SK-N-SH (cell line): ENCODE measurements around the gene TRIM44. TPM values are rescaled to one million over a fixed set of nuclear protein-coding genes. Genes with fewer than 3 reads are reported as not detected.

ENCODE experiments used
- CTCF ChIA-PET: fragments of 300-600, 350-600 bp; formaldehyde crosslinking; extraction: SDS; loops from one replicate; lab custom pipeline; 2021; lab: Yijun Ruan, JAX
- POLR2A ChIA-PET: fragments of 350-600 bp; sonication (Branson Sonifier 250); formaldehyde crosslinking; extraction: SDS; loops from one replicate; lab custom pipeline; 2020; ENCODE audit warnings: antibody characterized with exemption, inconsistent platforms; lab: Yijun Ruan, JAX
- DNase-seq: peaks from one replicate; pipeline ENCODE4 v3.0.0; 2012
- H2AFZ ChIP-seq: fragments of 200-600 bp; sonication (generic); 2 replicates; pipeline ENCODE4 v1.8.1; 2016; ENCODE audit warnings: antibody characterized with exemption, mild to moderate bottlenecking, low read depth
- H3F3A ChIP-seq: fragments of 200-600 bp; sonication (generic); replicated peaks from 2 replicates; pipeline ENCODE3; 2016; ENCODE audit warnings: antibody characterized with exemption, mild to moderate bottlenecking; ENCODE audit not compliant: insufficient read depth
- H3K27ac ChIP-seq, 2 experiments: fragments of 200-500 bp in 1 of 2; fragments of 200-600 bp in 1 of 2; sonication (Bioruptor generic) in 1 of 2; sonication (generic), shearing (Covaris generic) in 1 of 2; 2 replicates each; pipeline versions ENCODE4 v1.5.1 to v1.6.1; 2014 to 2016; ENCODE audit warnings: low read depth in 2 of 2, inconsistent platforms in 1 of 2, low read length in 1 of 2, mild to moderate bottlenecking in 1 of 2, mixed read lengths in 1 of 2
- H3K27me3 ChIP-seq: fragments of 200-600 bp; sonication (generic), shearing (Covaris generic); 2 replicates; pipeline ENCODE4 v1.6.1; 2016; ENCODE audit warnings: mixed run types; ENCODE audit not compliant: insufficient read depth
- H3K36me3 ChIP-seq, 2 experiments: fragments of 200-500 bp in 1 of 2; fragments of 200-600 bp in 1 of 2; sonication (Bioruptor generic) in 1 of 2; sonication (generic) in 1 of 2; replicated peaks in 1 of 2; 2 replicates each; pipeline versions ENCODE3 to v1.5.1; 2014 to 2016; ENCODE audit warnings: low read length in 1 of 2, mild to moderate bottlenecking in 1 of 2; ENCODE audit not compliant: insufficient read depth in 2 of 2, control insufficient read depth in 1 of 2
- H3K4me1 ChIP-seq, 2 experiments: fragments of 200-500 bp in 1 of 2; fragments of 200-600 bp in 1 of 2; sonication (Bioruptor generic) in 1 of 2; sonication (generic), shearing (Covaris generic) in 1 of 2; 2 replicates each; pipeline versions ENCODE4 v1.5.1 to v1.6.1; 2014 to 2016; ENCODE audit warnings: low read depth in 1 of 2, low read length in 1 of 2, mixed run types in 1 of 2; ENCODE audit not compliant: insufficient read depth in 2 of 2, control insufficient read depth in 1 of 2
- H3K4me2 ChIP-seq: fragments of 200-600 bp; sonication (generic), shearing (Covaris generic); 2 replicates; pipeline ENCODE4 v1.6.1; 2017; ENCODE audit warnings: mixed run types
- H3K4me3 ChIP-seq, 2 experiments: fragments of 200-500 bp in 1 of 2; fragments of 200-600 bp in 1 of 2; sonication (Bioruptor generic) in 1 of 2; sonication (generic), shearing (Covaris generic) in 1 of 2; 2 replicates each; pipeline versions ENCODE4 v1.5.1 to v1.8.1; 2014 to 2016; ENCODE audit warnings: low read depth in 2 of 2, inconsistent platforms in 1 of 2, low read length in 1 of 2, mild to moderate bottlenecking in 1 of 2, mixed read lengths in 1 of 2, moderate library complexity in 1 of 2
- H3K79me2 ChIP-seq: fragments of 200-600 bp; sonication (generic); 2 replicates; pipeline ENCODE4 v1.8.1; 2017; ENCODE audit warnings: mild to moderate bottlenecking; ENCODE audit not compliant: insufficient read depth
- H3K9ac ChIP-seq: fragments of 200-600 bp; sonication (generic); 2 replicates; pipeline ENCODE4 v1.6.1; 2017; ENCODE audit warnings: mixed run types
- H3K9me2 ChIP-seq: fragments of 200-600 bp; sonication (generic); 2 replicates; pipeline ENCODE4 v1.6.1; 2017; ENCODE audit warnings: mixed run types
- H3K9me3 ChIP-seq: fragments of 200-600 bp; sonication (generic); 2 replicates; pipeline ENCODE4 v1.6.1; 2017; ENCODE audit warnings: mixed run types, mild to moderate bottlenecking, moderate library complexity
- H4K20me1 ChIP-seq: fragments of 200-600 bp; sonication (generic); 2 replicates; pipeline ENCODE4 v1.6.1; 2017; ENCODE audit warnings: mild to moderate bottlenecking, mixed run types; ENCODE audit not compliant: insufficient read depth
- CHD2 ChIP-seq: fragments of 150-350 bp; IDR thresholded peaks from 2 replicates; pipeline ENCODE4 v1.6.1; 2018; ENCODE audit warnings: low read length; ENCODE audit not compliant: partially characterized antibody
- CTCF ChIP-seq: fragments of 200-600 bp; sonication (generic); IDR thresholded peaks from 2 replicates; pipeline ENCODE4 v1.6.1; 2017; ENCODE audit warnings: antibody characterized with exemption, mild to moderate bottlenecking, moderate library complexity
- FOXJ3 ChIP-seq: sonication (generic); formaldehyde crosslinking; IDR thresholded peaks from 2 replicates; pipeline ENCODE4 v1.5.1; 2020; ENCODE audit warnings: mild to moderate bottlenecking, missing genetic modification reagents
- GABPA ChIP-seq: IDR thresholded peaks from 2 replicates; pipeline ENCODE4 v1.4.0; 2012; ENCODE audit warnings: low read depth, mild to moderate bottlenecking
- GATA2 ChIP-seq: sonication (generic); formaldehyde crosslinking; IDR thresholded peaks from 2 replicates; pipeline ENCODE4 v1.5.0; 2020; ENCODE audit warnings: mild to moderate bottlenecking, missing genetic modification reagents
- MEF2A ChIP-seq: IDR thresholded peaks from 2 replicates; pipeline ENCODE4 v1.4.0; 2012; ENCODE audit warnings: low read depth, borderline replicate concordance
- MXI1 ChIP-seq: IDR thresholded peaks from 2 replicates; pipeline ENCODE4 v1.6.1; 2012; ENCODE audit warnings: mild to moderate bottlenecking, low read depth, low read length, improper control_type of control experiment
- NFIC ChIP-seq: IDR thresholded peaks from 2 replicates; pipeline ENCODE4 v1.4.0; 2012; ENCODE audit warnings: borderline replicate concordance
- NRF1 ChIP-seq: IDR thresholded peaks from 2 replicates; pipeline ENCODE4 v1.6.1; 2012; ENCODE audit warnings: low read depth, mild to moderate bottlenecking, low read length
- PBX3 ChIP-seq: IDR thresholded peaks from 2 replicates; pipeline ENCODE4; 2012
- RCOR1 ChIP-seq: fragments of 150-350 bp; IDR thresholded peaks from 2 replicates; pipeline ENCODE4 v1.6.1; 2017; ENCODE audit warnings: antibody characterized with exemption, low read length
- TAF1 ChIP-seq: IDR thresholded peaks from 2 replicates; pipeline ENCODE4 v1.6.1; 2012; ENCODE audit warnings: low read depth, mild to moderate bottlenecking, low read length, moderate library complexity, borderline replicate concordance
- USF1 ChIP-seq: IDR thresholded peaks from 2 replicates; pipeline ENCODE4 v1.4.0; 2012; ENCODE audit warnings: low read depth, borderline replicate concordance
- ZBTB33 ChIP-seq: IDR thresholded peaks from 2 replicates; pipeline ENCODE4 v1.4.0; 2012; ENCODE audit warnings: low read depth, borderline replicate concordance
- polyA plus RNA-seq, 3 experiments: library from polyadenylated mRNA; depleted of rRNA; stranded (reverse); fragments of >200 nt; gene quantifications; 2 replicates each; pipeline ENCODE4 v1.2.3, GENCODE V29; 2012

The TRIM44 gene
- polyA plus RNA-seq, 1 of the 3 experiments (the other 2 are of a cell fraction), result 34.1 TPM

- Histone ChIP-seq H3F3A (no peaks in the 10 kb centered on the region), H3K79me2 (peaks cover 29% of the 10 kb centered on the region), H3K9ac (no peak overlapping the region), H3K9me3 (no peaks in the 10 kb centered on the region), H3K27ac (no peak overlapping the region), H3K9me2 (no peaks in the 10 kb centered on the region), H2AFZ (no peak overlapping the region), H3K36me3 (no peaks in the 10 kb centered on the region), H3K4me2 (no peak overlapping the region), H4K20me1 (peaks cover 22% of the 10 kb centered on the region), H3K4me1 (no peaks in the 10 kb centered on the region), H3K27me3 (no peaks in the 10 kb centered on the region), H3K4me3 (no peak overlapping the region)
- DNase-seq, result no peak
- TF ChIP-seq FOXJ3 (CRISPR knock-in tag), result no peak
- no peak for TF ChIP-seq USF1
- no peak for TF ChIP-seq TAF1
- no peak for TF ChIP-seq NRF1
- no peak for TF ChIP-seq GABPA
- no peak for TF ChIP-seq RCOR1
- no peak for TF ChIP-seq PBX3
- no peak for TF ChIP-seq MXI1
- no peak for TF ChIP-seq GATA2
- no peak for TF ChIP-seq CTCF
- TF ChIP-seq NFIC, result no peak
- no peak for TF ChIP-seq MEF2A
- no peak for TF ChIP-seq ZBTB33
- TF ChIP-seq CHD2, result no peak
- CTCF ChIA-PET, result interaction anchor here (1.0 to 1.8 kb wide), 2 partner anchors 110 to 554 kb away, joined by 3 read pairs; no protein-coding TSS in a partner anchor
- POLR2A ChIA-PET, result no interaction called here
Measured at GRCh38 chr11:35711924-35712323, 49.3 kb downstream of the TRIM44 start.
